Measurements from ENCODE around the gene AUTS2.

- TF ChIP-seq CTCF (tag by site-specific recombination; IDR thresholded peaks at IDR 0.05) (no peak), ZBTB11 (tag by site-specific recombination; conservative IDR thresholded peaks at IDR 0.05; ENCODE audit: low read depth) (no peak), ZNF561 (tag by site-specific recombination; IDR thresholded peaks at IDR 0.05; ENCODE audit: borderline replicate concordance) (no peak), ZNF362 (tag by site-specific recombination; IDR thresholded peaks at IDR 0.05) (no peak), ZFP3 (tag by site-specific recombination; IDR thresholded peaks at IDR 0.05; ENCODE audit: low read depth) (no peak), ZNF776 (tag by site-specific recombination; IDR thresholded peaks at IDR 0.05; ENCODE audit: borderline replicate concordance) (no peak), PBX3 (CRISPR knock-in tag; IDR thresholded peaks at IDR 0.05) (no peak), ZNF654 (tag by site-specific recombination; IDR thresholded peaks at IDR 0.05; ENCODE audit: low read depth) (no peak), YY1 (tag by site-specific recombination; IDR thresholded peaks at IDR 0.05) (no peak), ZNF335 (tag by site-specific recombination; conservative IDR thresholded peaks at IDR 0.05) (no peak), TCF7L2 (IDR thresholded peaks at IDR 0.05; ENCODE audit: borderline replicate concordance, low read depth, low read length) (no peak), ZNF501 (tag by site-specific recombination; IDR thresholded peaks at IDR 0.05) (no peak)
Measured at GRCh38 chr7:70542750-70543376, 944.6 kb downstream of the AUTS2 start.
